PC-3 (cell line): ENCODE results near the gene KIAA1217.

ENCODE experiments used
- CTCF ChIP-seq: fragments of 300-600 bp; sonication (generic); conservative IDR thresholded peaks from 2 replicates; pipeline ENCODE4 v1.5.1; 2017; ENCODE audit warnings: antibody characterized with exemption, low read depth, mild to moderate bottlenecking, low read length
- EZH2 ChIP-seq: fragments of 300-600 bp; sonication (generic); IDR thresholded peaks from one replicate; pipeline ENCODE4 v1.6.1; 2017; ENCODE audit warnings: antibody characterized with exemption, mild to moderate bottlenecking, low read length; ENCODE audit not compliant: unreplicated experiment

- TF ChIP-seq CTCF, result no peak
- TF ChIP-seq EZH2, result no peak
These were observed 259.4 kb downstream of the KIAA1217 start for GRCh38 chr10:24468281-24468751.
